ENCODE data around the gene IGFBP2. TPM values are rescaled to one million over a fixed set of nuclear protein-coding genes. Genes with fewer than 3 reads are reported as not detected.

The IGFBP2 gene
- total and polyA plus RNA-seq, 2 experiments from 2014 or later: 177 to 364 TPM

DNA sequence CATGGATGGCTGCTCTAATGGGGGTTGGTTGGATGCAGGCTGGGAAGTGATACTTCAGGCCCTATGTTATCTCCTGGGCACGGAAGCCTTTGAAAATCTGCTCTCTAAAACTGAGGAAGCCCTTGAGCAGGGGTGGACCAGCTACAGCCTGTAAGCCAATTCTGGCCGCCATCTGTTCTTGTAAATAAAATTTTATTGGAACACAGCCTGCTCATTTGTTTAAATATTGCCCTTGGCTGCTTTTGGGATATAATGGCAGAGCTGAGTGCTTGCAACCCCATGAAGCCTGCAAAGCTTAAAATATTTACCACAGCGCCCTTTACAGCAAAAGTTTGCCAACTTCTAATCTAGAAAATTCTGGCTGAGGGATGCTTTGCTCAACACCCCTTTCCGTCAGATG is 11.9 kb upstream of the IGFBP2 start:
- Mint-ChIP-seq H3K27ac (no peak overlapping the region), H3K4me3 (no peak overlapping the region), H3K27me3 (ENCODE audit: insufficient read depth, low read depth, poor library complexity) (peaks cover 12% of the 10 kb centered on the region), H3K36me3 (ENCODE audit: low read depth) (no peaks in the 10 kb centered on the region), H3K9me3 (no peaks in the 10 kb centered on the region; the same call in 2 of the 3 replicates), H3K4me1 (peaks cover 32% of the 10 kb centered on the region)
- H3F3A ChIP-seq (replicated peaks; ENCODE audit: low read depth): 0 out of 2 replicates have a peak, but pooled peaks cover 2% of the 10 kb centered on the region
- H3K9me2 ChIP-seq (ENCODE audit: insufficient read depth): no peaks in the 10 kb centered on the region
- no peak overlapping the region for H3K4me3 ChIP-seq
- no peaks in the 10 kb centered on the region for H3K27me3 ChIP-seq (ENCODE audit: insufficient read depth)
- TF ChIP-seq EZH2 (IDR thresholded peaks at IDR 0.05; ENCODE audit: low read depth, unreplicated experiment) (no peak), STAT1 (IDR thresholded peaks at IDR 0.05; ENCODE audit: unreplicated experiment) (no peak), EZH2phosphoT487 (IDR thresholded peaks at IDR 0.05; ENCODE audit: unreplicated experiment) (no peak), ZNF331 (CRISPR knock-in tag; IDR thresholded peaks at IDR 0.05; ENCODE audit: low read depth) (no peak), POLR2AphosphoS5 (IDR thresholded peaks at IDR 0.05; ENCODE audit: low read depth) (no peak), JUNB (IDR thresholded peaks at IDR 0.05; ENCODE audit: unreplicated experiment) (no peak), CREB1 (CRISPR knock-in tag; IDR thresholded peaks at IDR 0.05; ENCODE audit: low read depth) (no peak), NANOG (IDR thresholded peaks at IDR 0.05; ENCODE audit: borderline replicate concordance) (no peak), ZNF114 (CRISPR knock-in tag; IDR thresholded peaks at IDR 0.05) (no peak), CTCF (conservative IDR thresholded peaks at IDR 0.05; ENCODE audit: low read depth in 2 of 2) (no peak)
- TF ChIP-seq, protein P1, sequence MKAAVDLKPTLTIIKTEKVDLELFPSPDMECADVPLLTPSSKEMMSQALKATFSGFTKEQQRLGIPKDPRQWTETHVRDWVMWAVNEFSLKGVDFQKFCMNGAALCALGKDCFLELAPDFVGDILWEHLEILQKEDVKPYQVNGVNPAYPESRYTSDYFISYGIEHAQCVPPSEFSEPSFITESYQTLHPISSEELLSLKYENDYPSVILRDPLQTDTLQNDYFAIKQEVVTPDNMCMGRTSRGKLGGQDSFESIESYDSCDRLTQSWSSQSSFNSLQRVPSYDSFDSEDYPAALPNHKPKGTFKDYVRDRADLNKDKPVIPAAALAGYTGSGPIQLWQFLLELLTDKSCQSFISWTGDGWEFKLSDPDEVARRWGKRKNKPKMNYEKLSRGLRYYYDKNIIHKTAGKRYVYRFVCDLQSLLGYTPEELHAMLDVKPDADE (IDR thresholded peaks at IDR 0.05): no peak
- TF ChIP-seq, protein P2, sequence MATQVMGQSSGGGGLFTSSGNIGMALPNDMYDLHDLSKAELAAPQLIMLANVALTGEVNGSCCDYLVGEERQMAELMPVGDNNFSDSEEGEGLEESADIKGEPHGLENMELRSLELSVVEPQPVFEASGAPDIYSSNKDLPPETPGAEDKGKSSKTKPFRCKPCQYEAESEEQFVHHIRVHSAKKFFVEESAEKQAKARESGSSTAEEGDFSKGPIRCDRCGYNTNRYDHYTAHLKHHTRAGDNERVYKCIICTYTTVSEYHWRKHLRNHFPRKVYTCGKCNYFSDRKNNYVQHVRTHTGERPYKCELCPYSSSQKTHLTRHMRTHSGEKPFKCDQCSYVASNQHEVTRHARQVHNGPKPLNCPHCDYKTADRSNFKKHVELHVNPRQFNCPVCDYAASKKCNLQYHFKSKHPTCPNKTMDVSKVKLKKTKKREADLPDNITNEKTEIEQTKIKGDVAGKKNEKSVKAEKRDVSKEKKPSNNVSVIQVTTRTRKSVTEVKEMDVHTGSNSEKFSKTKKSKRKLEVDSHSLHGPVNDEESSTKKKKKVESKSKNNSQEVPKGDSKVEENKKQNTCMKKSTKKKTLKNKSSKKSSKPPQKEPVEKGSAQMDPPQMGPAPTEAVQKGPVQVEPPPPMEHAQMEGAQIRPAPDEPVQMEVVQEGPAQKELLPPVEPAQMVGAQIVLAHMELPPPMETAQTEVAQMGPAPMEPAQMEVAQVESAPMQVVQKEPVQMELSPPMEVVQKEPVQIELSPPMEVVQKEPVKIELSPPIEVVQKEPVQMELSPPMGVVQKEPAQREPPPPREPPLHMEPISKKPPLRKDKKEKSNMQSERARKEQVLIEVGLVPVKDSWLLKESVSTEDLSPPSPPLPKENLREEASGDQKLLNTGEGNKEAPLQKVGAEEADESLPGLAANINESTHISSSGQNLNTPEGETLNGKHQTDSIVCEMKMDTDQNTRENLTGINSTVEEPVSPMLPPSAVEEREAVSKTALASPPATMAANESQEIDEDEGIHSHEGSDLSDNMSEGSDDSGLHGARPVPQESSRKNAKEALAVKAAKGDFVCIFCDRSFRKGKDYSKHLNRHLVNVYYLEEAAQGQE (IDR thresholded peaks at IDR 0.05; ENCODE audit: unreplicated experiment): no peak
- TF ChIP-seq, protein P3, sequence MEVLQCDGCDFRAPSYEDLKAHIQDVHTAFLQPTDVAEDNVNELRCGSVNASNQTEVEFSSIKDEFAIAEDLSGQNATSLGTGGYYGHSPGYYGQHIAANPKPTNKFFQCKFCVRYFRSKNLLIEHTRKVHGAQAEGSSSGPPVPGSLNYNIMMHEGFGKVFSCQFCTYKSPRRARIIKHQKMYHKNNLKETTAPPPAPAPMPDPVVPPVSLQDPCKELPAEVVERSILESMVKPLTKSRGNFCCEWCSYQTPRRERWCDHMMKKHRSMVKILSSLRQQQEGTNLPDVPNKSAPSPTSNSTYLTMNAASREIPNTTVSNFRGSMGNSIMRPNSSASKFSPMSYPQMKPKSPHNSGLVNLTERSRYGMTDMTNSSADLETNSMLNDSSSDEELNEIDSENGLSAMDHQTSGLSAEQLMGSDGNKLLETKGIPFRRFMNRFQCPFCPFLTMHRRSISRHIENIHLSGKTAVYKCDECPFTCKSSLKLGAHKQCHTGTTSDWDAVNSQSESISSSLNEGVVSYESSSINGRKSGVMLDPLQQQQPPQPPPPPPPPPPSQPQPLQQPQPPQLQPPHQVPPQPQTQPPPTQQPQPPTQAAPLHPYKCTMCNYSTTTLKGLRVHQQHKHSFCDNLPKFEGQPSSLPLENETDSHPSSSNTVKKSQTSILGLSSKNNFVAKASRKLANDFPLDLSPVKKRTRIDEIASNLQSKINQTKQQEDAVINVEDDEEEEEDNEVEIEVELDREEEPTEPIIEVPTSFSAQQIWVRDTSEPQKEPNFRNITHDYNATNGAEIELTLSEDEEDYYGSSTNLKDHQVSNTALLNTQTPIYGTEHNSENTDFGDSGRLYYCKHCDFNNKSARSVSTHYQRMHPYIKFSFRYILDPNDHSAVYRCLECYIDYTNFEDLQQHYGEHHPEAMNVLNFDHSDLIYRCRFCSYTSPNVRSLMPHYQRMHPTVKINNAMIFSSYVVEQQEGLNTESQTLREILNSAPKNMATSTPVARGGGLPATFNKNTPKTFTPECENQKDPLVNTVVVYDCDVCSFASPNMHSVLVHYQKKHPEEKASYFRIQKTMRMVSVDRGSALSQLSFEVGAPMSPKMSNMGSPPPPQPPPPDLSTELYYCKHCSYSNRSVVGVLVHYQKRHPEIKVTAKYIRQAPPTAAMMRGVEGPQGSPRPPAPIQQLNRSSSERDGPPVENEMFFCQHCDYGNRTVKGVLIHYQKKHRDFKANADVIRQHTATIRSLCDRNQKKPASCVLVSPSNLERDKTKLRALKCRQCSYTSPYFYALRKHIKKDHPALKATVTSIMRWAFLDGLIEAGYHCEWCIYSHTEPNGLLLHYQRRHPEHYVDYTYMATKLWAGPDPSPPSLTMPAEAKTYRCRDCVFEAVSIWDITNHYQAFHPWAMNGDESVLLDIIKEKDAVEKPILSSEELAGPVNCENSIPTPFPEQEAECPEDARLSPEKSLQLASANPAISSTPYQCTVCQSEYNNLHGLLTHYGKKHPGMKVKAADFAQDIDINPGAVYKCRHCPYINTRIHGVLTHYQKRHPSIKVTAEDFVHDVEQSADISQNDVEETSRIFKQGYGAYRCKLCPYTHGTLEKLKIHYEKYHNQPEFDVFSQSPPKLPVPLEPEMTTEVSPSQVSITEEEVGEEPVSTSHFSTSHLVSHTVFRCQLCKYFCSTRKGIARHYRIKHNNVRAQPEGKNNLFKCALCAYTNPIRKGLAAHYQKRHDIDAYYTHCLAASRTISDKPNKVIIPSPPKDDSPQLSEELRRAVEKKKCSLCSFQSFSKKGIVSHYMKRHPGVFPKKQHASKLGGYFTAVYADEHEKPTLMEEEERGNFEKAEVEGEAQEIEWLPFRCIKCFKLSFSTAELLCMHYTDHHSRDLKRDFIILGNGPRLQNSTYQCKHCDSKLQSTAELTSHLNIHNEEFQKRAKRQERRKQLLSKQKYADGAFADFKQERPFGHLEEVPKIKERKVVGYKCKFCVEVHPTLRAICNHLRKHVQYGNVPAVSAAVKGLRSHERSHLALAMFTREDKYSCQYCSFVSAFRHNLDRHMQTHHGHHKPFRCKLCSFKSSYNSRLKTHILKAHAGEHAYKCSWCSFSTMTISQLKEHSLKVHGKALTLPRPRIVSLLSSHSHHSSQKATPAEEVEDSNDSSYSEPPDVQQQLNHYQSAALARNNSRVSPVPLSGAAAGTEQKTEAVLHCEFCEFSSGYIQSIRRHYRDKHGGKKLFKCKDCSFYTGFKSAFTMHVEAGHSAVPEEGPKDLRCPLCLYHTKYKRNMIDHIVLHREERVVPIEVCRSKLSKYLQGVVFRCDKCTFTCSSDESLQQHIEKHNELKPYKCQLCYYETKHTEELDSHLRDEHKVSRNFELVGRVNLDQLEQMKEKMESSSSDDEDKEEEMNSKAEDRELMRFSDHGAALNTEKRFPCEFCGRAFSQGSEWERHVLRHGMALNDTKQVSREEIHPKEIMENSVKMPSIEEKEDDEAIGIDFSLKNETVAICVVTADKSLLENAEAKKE (CRISPR knock-in tag; IDR thresholded peaks at IDR 0.05): no peak
- H3K27ac ChIP-seq (ENCODE audit: low read depth): no peak overlapping the region
- no peaks in the 10 kb centered on the region for H3K36me3 ChIP-seq (ENCODE audit: insufficient read depth)
- no peak overlapping the region for H3K4me2 ChIP-seq
- no peaks in the 10 kb centered on the region for H3K79me2 ChIP-seq (replicated peaks; ENCODE audit: insufficient read depth)
- H3K4me1 ChIP-seq (ENCODE audit: insufficient read depth): peaks cover 26% of the 10 kb centered on the region
- DNase-seq (ENCODE audit: low spot score) (no peak), ATAC-seq (no peak)
- H4K20me1 ChIP-seq (replicated peaks; ENCODE audit: insufficient read depth): no peaks in the 10 kb centered on the region
- peak overlapping the region; percentile 93; the same call in 1 of the 2 replicates for H2AFZ ChIP-seq
